ENCODE data around the gene DGCR8. TPM values are rescaled to one million over a fixed set of nuclear protein-coding genes. Genes with fewer than 3 reads are reported as not detected.

Gene DGCR8
- total RNA-seq, 1 donor from 2014 or later: 18.0 TPM

GRCh38 chr22:20107471-20107901, 27.4 kb downstream of the DGCR8 start:
- TF ChIP-seq CTCF (IDR thresholded peaks at IDR 0.05): no peak
- no peaks in the 10 kb centered on the region for H3K9me3 ChIP-seq
- H3K4me1 ChIP-seq: no peaks in the 10 kb centered on the region
- no peak overlapping the region for H3K27ac ChIP-seq
- H3K27me3 ChIP-seq: no peaks in the 10 kb centered on the region
- peaks cover 74 to 78% of the 10 kb centered on the region in 2 donors for H3K36me3 ChIP-seq
- DNase-seq (ENCODE audit: low spot score in 2 of 2): no peak
- intact Hi-C loops (cut with DNase I): no loop called here
- no peak overlapping the region for H3K4me3 ChIP-seq

- intact Hi-C loops (cut with DNase I): no loop called here
- TF ChIP-seq CTCF (IDR thresholded peaks at IDR 0.05): no peak
- Histone ChIP-seq H3K36me3 (peaks cover 76 to 82% of the 10 kb centered on the region in 2 donors), H3K27ac (no peak overlapping the region), H3K27me3 (no peaks in the 10 kb centered on the region), H3K9me3 (no peaks in the 10 kb centered on the region), H3K4me1 (no peaks in the 10 kb centered on the region), H3K4me3 (no peak overlapping the region)
- no peak for DNase-seq (ENCODE audit: low spot score in 2 of 2)
These were observed 28.1 kb downstream of the DGCR8 start for GRCh38 chr22:20107951-20108756.

- TF ChIP-seq CTCF (IDR thresholded peaks at IDR 0.05): no peak
- Histone ChIP-seq H3K27ac (no peak overlapping the region), H3K27me3 (no peaks in the 10 kb centered on the region), H3K4me1 (no peaks in the 10 kb centered on the region), H3K36me3 (peaks cover 82 to 88% of the 10 kb centered on the region in 2 donors), H3K9me3 (no peaks in the 10 kb centered on the region), H3K4me3 (no peak overlapping the region)
- DNase-seq (ENCODE audit: low spot score in 2 of 2): no peak
- intact Hi-C loops (cut with DNase I): no loop called here
These were observed 28.8 kb downstream of the DGCR8 start for GRCh38 chr22:20108757-20109230.

GRCh38 chr22:20109411-20110358, 29.6 kb downstream of the DGCR8 start:
- H3K4me3 ChIP-seq: no peak overlapping the region
- H3K9me3 ChIP-seq: no peaks in the 10 kb centered on the region
- DNase-seq (ENCODE audit: low spot score in 2 of 2): no peak

More at GRCh38 chr22:20109411-20110358, 29.6 kb downstream of the DGCR8 start:
- H3K4me1 ChIP-seq: no peaks in the 10 kb centered on the region
- peaks cover 78 to 96% of the 10 kb centered on the region in 2 donors for H3K36me3 ChIP-seq
- no peak overlapping the region for H3K27ac ChIP-seq
- TF ChIP-seq CTCF (IDR thresholded peaks at IDR 0.05): no peak
- intact Hi-C loops (cut with DNase I): loop anchor here (10.0 kb wide), 2 partner anchors 145 to 395 kb away; partner anchors contain the start of gene SEPTIN5
- no peaks in the 10 kb centered on the region for H3K27me3 ChIP-seq
